ENCODE data around the gene STX5.

- TF ChIP-seq CTCF (IDR thresholded peaks at IDR 0.05; ENCODE audit: insufficient read depth, low read length) (no peak), POLR2AphosphoS5 (IDR thresholded peaks at IDR 0.05; ENCODE audit: low read depth) (peak; percentile 100), GABPA (IDR thresholded peaks at IDR 0.05; ENCODE audit: low read depth) (peak; percentile 72; the same call in 1 of the 2 replicates), SPI1 (IDR thresholded peaks at IDR 0.05; ENCODE audit: borderline replicate concordance, low read depth) (0 out of 2 replicates have a peak, but pooled peaks have one; percentile 13), REST (IDR thresholded peaks at IDR 0.05; ENCODE audit: insufficient replicate concordance, low read depth) (peak; percentile 60)
Observed at GRCh38 chr11:62841361-62842170, 9.7 kb upstream of the STX5 start.

All from HL-60 (cell line).